Hepatocyte (in vitro differentiated cells): Measurements from ENCODE around the gene PRELP.

Source experiments
- CTCF ChIP-seq: fragments of 200-600 bp; sonication (generic); IDR thresholded peaks from 2 replicates; pipeline ENCODE4 v1.5.1; 2016; ENCODE audit warnings: antibody characterized with exemption, mild to moderate bottlenecking; ENCODE audit not compliant: poor library complexity
- EZH2phosphoT487 ChIP-seq: fragments of 200-600 bp; sonication (generic); IDR thresholded peaks from one replicate; pipeline ENCODE4 v1.6.1; 2018; ENCODE audit warnings: antibody characterized with exemption, mild to moderate bottlenecking, low read depth, moderate library complexity; ENCODE audit not compliant: unreplicated experiment, severe bottlenecking

- TF ChIP-seq EZH2phosphoT487 (no peak), CTCF (no peak)
Measured at GRCh38 chr1:203521074-203521794, 45.6 kb downstream of the PRELP start.
